ENCODE measurements around the gene THOC3. TPM values are rescaled to one million over a fixed set of nuclear protein-coding genes. Genes with fewer than 3 reads are reported as not detected.

Gene THOC3
- 51.3 to 64.2 TPM (median 56.7 TPM) in 5 replicates for total RNA-seq (2022; extraction: Qiagen RNA extraction; ENCODE audit: low read depth)

GRCh38 chr5:175967471-175968372, at the start of gene THOC3:
TSS of gene THOC3 (minus strand) at chr5:175968315. CDS start at chr5:175968208, 107 bp downstream.

Other genes with a start within 250 kb of the THOC3 start
- 137 to 177 TPM (median 160 TPM) in 5 replicates for gene CPLX2, start 96.7 kb downstream of the THOC3 start, total RNA-seq (2022; extraction: Qiagen RNA extraction; ENCODE audit: low read depth)